Fibroblast of villous mesenchyme (primary cell): Measurements from ENCODE around the gene LST1. TPM values are rescaled to one million over a fixed set of nuclear protein-coding genes. Genes with fewer than 3 reads are reported as not detected.

Experiments
- DNase-seq: peaks from one replicate; pipeline ENCODE4 v3.0.0-alpha.2; 2010; ENCODE audit warnings: low read depth
- H3K4me3 ChIP-seq: 2 replicates; pipeline ENCODE4 v1.5.1; 2011; ENCODE audit warnings: low read depth, mild to moderate bottlenecking, low read length
- CTCF ChIP-seq: IDR thresholded peaks from 2 replicates; pipeline ENCODE4 v1.5.1; 2012; ENCODE audit warnings: low read depth, mild to moderate bottlenecking, low read length; ENCODE audit not compliant: insufficient read depth
- total RNA-seq: library from RNA; depleted of rRNA; stranded (reverse); fragments of >200 nt; gene quantifications from 2 replicates; pipeline ENCODE4 v1.2.3, GENCODE V29; 2012

Gene LST1
- total RNA-seq, 1 donor, result not detected

GRCh38 chr6:31577579-31577966, 8.5 kb upstream of the LST1 start:
- no peak for TF ChIP-seq CTCF
- no peak for DNase-seq

GRCh38 chr6:31578184-31579118, 7.6 kb upstream of the LST1 start:
- no peak for TF ChIP-seq CTCF
- no peak overlapping the region for H3K4me3 ChIP-seq
- no peak for DNase-seq

More at GRCh38 chr6:31577579-31577966, 8.5 kb upstream of the LST1 start:
- no peak overlapping the region for H3K4me3 ChIP-seq

- no peak for TF ChIP-seq CTCF
- DNase-seq, result no peak
- H3K4me3 ChIP-seq, result no peak overlapping the region
Observed at GRCh38 chr6:31579119-31579505, 7.0 kb upstream of the LST1 start.

- DNase-seq, result no peak
- no peak for TF ChIP-seq CTCF
Observed at GRCh38 chr6:31579546-31580437, 6.3 kb upstream of the LST1 start.

GRCh38 chr6:31580438-31580740, 5.7 kb upstream of the LST1 start:
- DNase-seq, result no peak
- H3K4me3 ChIP-seq, result peak overlapping the region; percentile 88

More at GRCh38 chr6:31579546-31580437, 6.3 kb upstream of the LST1 start:
- no peak overlapping the region for H3K4me3 ChIP-seq

More at GRCh38 chr6:31580438-31580740, 5.7 kb upstream of the LST1 start:
- TF ChIP-seq CTCF, result no peak
